ENCODE results near the gene EXPH5.

EXPH5 gene

DNA sequence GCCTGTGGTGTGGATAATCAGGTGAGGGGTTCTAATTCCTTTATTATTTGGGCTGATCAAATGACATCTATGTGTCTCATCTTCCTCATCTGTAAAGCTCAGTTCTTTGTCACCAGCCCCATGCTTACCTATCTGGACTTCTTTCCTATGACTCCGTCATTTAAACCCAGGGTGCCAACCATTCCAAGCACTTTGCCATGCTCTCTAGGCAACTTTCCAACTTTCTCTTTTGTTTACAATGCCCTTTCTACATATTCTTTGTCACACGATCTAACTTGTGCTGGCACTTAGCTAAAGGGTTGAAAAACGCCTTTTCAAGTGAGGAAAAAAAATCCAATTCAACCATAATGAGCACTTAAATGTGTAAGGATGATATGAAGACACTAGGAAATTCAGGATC lies 27.9 kb downstream of the EXPH5 start:
- TF ChIP-seq, protein P1, sequence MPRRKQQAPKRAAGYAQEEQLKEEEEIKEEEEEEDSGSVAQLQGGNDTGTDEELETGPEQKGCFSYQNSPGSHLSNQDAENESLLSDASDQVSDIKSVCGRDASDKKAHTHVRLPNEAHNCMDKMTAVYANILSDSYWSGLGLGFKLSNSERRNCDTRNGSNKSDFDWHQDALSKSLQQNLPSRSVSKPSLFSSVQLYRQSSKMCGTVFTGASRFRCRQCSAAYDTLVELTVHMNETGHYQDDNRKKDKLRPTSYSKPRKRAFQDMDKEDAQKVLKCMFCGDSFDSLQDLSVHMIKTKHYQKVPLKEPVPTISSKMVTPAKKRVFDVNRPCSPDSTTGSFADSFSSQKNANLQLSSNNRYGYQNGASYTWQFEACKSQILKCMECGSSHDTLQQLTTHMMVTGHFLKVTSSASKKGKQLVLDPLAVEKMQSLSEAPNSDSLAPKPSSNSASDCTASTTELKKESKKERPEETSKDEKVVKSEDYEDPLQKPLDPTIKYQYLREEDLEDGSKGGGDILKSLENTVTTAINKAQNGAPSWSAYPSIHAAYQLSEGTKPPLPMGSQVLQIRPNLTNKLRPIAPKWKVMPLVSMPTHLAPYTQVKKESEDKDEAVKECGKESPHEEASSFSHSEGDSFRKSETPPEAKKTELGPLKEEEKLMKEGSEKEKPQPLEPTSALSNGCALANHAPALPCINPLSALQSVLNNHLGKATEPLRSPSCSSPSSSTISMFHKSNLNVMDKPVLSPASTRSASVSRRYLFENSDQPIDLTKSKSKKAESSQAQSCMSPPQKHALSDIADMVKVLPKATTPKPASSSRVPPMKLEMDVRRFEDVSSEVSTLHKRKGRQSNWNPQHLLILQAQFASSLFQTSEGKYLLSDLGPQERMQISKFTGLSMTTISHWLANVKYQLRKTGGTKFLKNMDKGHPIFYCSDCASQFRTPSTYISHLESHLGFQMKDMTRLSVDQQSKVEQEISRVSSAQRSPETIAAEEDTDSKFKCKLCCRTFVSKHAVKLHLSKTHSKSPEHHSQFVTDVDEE (CRISPR knock-in tag; IDR thresholded peaks at IDR 0.05), result no peak
- no peak for TF ChIP-seq TOX (CRISPR knock-in tag; IDR thresholded peaks at IDR 0.05; ENCODE audit: borderline replicate concordance)
- TF ChIP-seq TCF4 (CRISPR knock-in tag; IDR thresholded peaks at IDR 0.05; ENCODE audit: borderline replicate concordance), result no peak
- TF ChIP-seq ZFP30 (CRISPR knock-in tag; IDR thresholded peaks at IDR 0.05), result no peak
- TF ChIP-seq CREB5 (CRISPR knock-in tag; IDR thresholded peaks at IDR 0.05; ENCODE audit: low read depth), result no peak
- TF ChIP-seq ISL1 (CRISPR knock-in tag; IDR thresholded peaks at IDR 0.05), result no peak
- no peak for ATAC-seq

GRCh38 chr11:108562746-108563581 lies 30.6 kb downstream of the EXPH5 start:
- TF ChIP-seq ISL1 (CRISPR knock-in tag; IDR thresholded peaks at IDR 0.05), result no peak
- TF ChIP-seq TOX (CRISPR knock-in tag; IDR thresholded peaks at IDR 0.05; ENCODE audit: borderline replicate concordance), result no peak
- no peak for TF ChIP-seq PPARA (CRISPR knock-in tag; IDR thresholded peaks at IDR 0.05; ENCODE audit: borderline replicate concordance)
- TF ChIP-seq PATZ1 (CRISPR knock-in tag; IDR thresholded peaks at IDR 0.05; ENCODE audit: borderline replicate concordance), result no peak
- no peak for TF ChIP-seq ZC3H10 (CRISPR knock-in tag; IDR thresholded peaks at IDR 0.05)
- no peak for TF ChIP-seq TCF4 (CRISPR knock-in tag; IDR thresholded peaks at IDR 0.05; ENCODE audit: borderline replicate concordance)
- TF ChIP-seq ESRRG (CRISPR knock-in tag; IDR thresholded peaks at IDR 0.05), result no peak
- no peak for TF ChIP-seq GLIS3 (CRISPR knock-in tag; IDR thresholded peaks at IDR 0.05)
- TF ChIP-seq POU6F1 (CRISPR knock-in tag; IDR thresholded peaks at IDR 0.05; ENCODE audit: borderline replicate concordance, low read depth), result no peak
- TF ChIP-seq, protein P2, sequence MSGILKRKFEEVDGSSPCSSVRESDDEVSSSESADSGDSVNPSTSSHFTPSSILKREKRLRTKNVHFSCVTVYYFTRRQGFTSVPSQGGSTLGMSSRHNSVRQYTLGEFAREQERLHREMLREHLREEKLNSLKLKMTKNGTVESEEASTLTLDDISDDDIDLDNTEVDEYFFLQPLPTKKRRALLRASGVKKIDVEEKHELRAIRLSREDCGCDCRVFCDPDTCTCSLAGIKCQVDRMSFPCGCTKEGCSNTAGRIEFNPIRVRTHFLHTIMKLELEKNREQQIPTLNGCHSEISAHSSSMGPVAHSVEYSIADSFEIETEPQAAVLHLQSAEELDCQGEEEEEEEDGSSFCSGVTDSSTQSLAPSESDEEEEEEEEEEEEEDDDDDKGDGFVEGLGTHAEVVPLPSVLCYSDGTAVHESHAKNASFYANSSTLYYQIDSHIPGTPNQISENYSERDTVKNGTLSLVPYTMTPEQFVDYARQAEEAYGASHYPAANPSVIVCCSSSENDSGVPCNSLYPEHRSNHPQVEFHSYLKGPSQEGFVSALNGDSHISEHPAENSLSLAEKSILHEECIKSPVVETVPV (CRISPR knock-in tag; IDR thresholded peaks at IDR 0.05), result no peak
- TF ChIP-seq ZNF70 (CRISPR knock-in tag; IDR thresholded peaks at IDR 0.05), result no peak
- no peak for TF ChIP-seq ARNTL (CRISPR knock-in tag; IDR thresholded peaks at IDR 0.05; ENCODE audit: borderline replicate concordance, low read depth)
- no peak for TF ChIP-seq BACH2 (CRISPR knock-in tag; IDR thresholded peaks at IDR 0.05; ENCODE audit: borderline replicate concordance)
- TF ChIP-seq, protein P1 (CRISPR knock-in tag; IDR thresholded peaks at IDR 0.05), result no peak
- TF ChIP-seq SNAI2 (CRISPR knock-in tag; IDR thresholded peaks at IDR 0.05), result no peak
- TF ChIP-seq CSDC2 (CRISPR knock-in tag; IDR thresholded peaks at IDR 0.05), result no peak
- TF ChIP-seq ZNF565 (CRISPR knock-in tag; conservative IDR thresholded peaks at IDR 0.05; ENCODE audit: low read depth), result no peak
- no peak for TF ChIP-seq CREB5 (CRISPR knock-in tag; IDR thresholded peaks at IDR 0.05; ENCODE audit: low read depth)
- TF ChIP-seq RARB (CRISPR knock-in tag; IDR thresholded peaks at IDR 0.05), result no peak
- ATAC-seq, result no peak
